HG03520 (cell line): Measurements from ENCODE around the gene ANKRD49.

Source experiments
- ATAC-seq: cut with Tn5 transposase; IDR thresholded peaks from one replicate; pipeline ENCODE4 v1.9.1; 2021; ENCODE audit warnings: mild to moderate bottlenecking, moderate library complexity; ENCODE audit not compliant: unreplicated experiment

Gene ANKRD49, protein sequence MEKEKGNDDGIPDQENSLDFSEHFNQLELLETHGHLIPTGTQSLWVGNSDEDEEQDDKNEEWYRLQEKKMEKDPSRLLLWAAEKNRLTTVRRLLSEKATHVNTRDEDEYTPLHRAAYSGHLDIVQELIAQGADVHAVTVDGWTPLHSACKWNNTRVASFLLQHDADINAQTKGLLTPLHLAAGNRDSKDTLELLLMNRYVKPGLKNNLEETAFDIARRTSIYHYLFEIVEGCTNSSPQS

DNA sequence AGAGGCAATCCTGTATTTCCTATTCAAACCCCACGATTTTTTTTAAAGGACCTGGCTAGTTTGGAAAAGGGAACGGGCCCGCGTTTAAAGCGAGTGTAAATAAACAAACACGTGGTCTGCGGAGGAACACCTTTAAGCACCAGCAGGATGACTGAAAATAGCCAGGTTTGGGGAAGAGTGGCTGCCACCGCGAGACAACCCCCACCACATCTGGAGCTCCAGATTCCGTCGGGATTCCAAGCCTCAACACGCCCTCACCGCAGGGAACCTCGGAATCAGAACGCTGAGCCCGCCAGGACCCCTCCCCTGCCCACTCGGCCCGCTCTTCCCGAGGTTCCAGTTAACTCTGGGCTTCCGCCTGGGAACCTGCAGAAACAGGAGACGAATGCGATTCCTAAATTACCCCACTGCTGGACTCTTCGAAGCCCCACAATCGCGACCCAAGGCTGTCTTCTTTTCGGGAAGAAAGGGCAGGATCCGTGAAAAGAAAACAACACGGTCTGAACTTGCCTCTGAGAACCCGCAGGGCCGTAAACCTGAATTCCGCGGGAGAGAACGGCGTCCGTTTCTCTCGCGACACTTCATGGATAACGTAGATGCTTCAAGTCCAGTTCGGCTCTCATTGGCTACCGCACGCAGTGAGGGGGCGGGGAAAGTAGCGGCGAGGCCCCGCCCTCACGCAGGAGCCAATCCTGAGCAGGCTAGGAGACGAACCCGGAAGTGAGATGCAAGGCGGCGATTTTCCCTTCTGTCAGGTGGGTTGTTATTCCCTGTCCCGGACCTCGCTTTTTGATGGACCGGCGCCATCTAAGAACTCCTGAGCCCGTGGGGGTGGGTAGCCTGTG is at the start of gene ANKRD49, which contains the start of gene MRE11:
TSS of gene ANKRD49 (plus strand) at position 704 of the 845 bp plus-strand sequence. CDS start 2,710 bp downstream, outside the sequence.
TSS of gene MRE11 (minus strand) at position 564 of the 845 bp plus-strand sequence. CDS start 1,043 bp downstream, outside the sequence.
- ATAC-seq = peak; percentile 99

DNA sequence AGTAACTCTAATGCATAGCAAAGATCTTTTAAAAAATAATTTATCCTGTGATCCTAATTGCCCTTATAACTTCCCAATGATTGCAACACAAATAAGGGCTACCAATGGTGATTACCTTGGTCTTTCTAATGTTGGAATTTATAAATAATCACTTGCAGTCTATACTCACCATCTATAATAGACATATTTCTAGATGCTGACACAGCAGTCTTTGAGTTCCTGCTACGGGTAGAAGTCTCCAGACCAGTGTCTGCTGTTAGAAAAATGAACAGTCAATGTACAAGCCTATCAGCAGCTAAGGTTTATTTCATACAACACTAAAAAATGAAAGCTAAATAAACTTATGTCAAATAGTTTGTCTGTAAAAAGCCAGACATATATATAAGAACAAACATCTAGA is 48.1 kb upstream of the ANKRD49 start:
- ATAC-seq = no peak

DNA sequence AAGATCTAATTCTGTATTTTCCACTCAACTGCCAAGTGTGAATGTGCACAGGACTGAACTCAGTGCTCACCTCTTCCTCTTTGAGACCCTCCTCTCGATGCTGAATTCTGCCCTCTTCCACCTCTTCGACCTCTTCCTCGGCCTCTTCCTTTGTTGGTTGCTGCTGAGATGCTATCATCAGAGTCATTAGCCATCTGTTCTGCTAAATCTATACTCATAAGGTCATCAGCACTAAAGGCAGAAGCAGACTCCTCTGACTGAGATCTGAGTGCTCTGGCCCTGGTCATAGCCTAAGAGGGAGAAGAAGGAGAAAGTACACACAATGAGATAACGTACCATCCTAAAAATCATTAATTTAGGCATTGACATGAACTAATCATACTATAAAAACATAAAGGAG is 46.6 kb upstream of the ANKRD49 start:
- no peak for ATAC-seq

DNA sequence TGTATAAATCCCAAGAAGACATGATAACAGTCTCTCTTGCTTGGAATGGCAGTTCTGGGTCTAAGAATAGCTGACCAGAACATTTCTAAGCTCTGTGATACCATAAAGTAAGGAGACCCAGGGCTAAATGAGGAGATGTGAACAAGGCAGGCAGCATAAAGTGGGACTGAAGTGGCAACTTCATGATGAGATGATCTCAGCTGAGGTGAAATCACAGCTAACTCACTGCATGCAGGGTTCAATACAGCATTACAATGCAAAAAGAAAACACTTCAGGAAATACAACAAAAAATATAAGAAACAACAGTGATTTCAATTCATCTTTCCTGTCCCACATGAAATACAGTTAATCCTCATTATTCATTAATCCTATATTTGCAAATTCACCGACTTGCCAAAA is 44.8 kb upstream of the ANKRD49 start:
- ATAC-seq = no peak

DNA sequence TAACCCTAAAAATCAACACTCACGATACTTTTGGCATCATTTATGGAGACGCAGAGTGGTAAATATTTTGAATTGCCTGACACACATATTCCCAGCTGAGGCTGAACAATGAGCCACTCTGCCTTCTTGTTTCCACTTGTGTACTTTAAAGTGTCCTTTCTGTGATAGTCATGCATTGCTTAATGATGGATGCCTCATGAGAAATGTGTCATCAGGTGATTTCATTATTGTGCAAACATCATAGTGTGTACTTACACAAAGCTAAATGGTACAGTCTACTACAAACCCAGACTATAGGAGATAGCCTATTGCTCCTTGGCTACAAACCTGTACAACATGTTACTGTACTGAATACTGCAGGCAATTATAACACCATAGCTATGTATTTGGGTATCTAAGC is 44.3 kb upstream of the ANKRD49 start:
- ATAC-seq = no peak

DNA sequence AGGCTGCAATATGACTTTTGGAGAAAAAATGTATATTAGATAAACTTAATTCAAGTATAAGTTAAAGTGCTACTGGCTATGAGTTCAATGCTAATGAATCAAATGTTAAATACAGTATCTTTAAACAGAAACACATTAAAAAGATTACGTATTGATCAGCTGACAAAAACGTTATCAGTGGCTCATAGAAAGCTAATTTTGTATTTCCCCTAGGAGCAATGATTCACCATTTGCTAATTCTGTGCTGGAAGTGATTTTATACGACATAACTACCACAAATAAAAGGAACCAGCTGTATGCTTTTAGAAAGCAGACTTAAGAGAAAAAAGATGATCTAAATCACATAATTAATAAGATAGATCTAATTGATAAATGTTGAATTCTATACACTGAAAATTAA is 43.7 kb upstream of the ANKRD49 start:
- no peak for ATAC-seq

DNA sequence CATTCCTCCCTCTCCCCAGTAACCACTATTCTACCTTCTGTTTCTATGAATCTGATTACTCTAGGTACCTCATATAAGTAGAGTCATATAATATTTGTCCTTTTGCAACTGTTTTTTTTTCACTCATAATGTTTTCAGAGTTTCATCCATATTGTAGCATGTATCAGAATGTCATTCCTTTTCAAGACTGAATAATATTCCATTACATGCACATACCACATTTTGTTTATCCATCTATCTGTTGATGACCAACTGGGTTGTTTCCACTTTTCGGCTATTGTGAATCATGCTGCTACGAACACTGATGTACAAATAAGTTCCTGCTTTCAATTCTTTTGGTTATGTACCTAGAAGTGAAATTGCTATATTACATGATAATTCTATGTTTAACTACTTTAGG is 40.8 kb upstream of the ANKRD49 start:
- ATAC-seq = no peak

DNA sequence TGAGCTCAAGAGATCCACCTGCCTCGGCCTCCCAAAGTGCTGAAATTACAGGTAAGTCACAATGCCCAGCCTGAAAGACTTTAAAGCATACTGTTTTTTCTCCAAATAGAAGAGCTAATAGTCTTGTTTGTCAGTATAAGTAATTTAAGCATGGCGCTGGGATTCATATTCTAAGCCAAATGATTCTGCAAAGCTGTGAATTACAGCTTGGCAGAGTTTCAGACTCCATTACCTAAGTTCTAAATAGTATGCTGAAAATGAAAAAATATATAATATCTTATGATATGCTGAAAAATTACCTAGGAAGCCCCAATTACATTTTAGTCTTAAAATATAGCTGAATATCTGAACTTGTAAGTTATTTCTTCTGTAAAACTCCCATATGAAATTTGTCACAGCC is 39.5 kb upstream of the ANKRD49 start:
- ATAC-seq = no peak

DNA sequence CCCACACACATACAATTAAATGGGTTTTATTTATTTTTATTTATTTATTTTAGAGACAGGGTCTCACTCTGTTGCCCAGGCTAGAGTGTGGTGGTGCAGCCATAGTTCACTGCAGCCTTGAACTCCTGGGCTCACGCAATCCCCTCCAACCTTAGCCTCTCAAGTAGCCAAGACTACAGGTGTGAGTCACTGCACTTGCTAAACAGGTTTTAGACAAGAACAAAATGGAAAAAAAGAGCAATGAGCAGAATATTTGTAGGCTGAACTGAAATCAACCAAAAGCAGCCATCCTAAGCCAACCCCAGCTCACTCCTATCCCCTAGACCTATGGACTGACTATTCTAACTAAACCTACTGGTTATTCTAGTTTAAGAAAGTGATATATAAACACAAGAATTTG is 37.9 kb upstream of the ANKRD49 start:
- no peak for ATAC-seq

DNA sequence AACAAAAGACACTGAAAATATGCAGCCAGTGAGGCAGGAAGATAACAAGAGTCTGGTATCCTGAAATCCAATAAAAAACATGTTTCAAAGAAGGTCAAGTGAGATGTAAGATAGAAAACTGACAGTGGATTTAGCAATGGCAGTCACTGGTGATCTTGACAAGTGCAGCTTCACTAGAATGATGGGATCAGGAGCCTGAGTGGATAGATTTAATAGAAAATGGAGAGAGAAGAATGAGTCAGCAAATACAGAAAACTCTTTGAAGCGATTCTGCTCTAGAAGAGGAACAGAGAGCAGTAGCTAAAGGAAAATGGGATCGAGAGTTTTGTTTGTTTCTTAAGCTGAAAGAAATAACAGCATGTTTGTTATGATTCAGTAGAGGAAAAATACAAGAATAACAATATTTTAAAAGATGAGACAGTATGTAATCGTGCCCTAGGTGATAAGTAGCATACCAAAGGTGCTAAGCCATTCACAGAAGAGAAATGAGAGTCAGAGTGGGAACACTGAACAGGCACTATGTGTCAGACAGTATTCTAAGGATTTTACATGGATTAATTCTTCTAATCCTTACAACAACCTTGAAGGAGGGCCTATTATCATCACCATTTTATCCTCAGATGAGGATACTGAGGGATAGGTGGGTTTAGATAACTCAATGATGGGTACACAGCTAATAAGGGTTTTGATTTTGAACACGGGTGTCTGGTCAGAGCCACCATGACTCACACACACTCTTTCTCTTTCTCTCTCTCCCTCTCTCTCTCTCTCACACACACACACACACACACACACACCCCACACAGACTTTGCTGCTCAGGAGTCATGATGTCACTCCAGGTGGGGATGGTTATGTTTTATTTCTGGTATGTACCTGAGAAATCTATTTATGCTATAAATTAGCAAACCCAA is 36.4 kb upstream of the ANKRD49 start:
- peak; percentile 68 for ATAC-seq

DNA sequence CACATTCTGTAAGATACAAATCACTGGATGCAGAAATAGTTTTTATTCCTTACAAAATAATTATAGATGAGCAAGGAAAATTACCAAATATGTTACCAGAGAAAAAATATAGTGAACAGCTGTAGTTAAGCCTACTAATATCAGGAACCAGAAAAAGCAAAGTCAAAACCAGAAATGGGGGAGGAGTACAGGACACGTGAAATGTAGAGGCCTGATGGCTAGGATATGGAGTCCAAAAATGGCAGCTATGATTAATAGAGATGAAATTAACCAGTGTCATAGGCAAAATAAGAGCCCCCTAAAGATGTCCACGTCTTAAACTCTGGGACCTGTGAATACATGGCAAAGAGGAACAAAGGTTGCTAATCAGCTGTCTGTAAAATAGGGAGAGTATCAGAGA is 34.2 kb upstream of the ANKRD49 start:
- ATAC-seq = no peak

DNA sequence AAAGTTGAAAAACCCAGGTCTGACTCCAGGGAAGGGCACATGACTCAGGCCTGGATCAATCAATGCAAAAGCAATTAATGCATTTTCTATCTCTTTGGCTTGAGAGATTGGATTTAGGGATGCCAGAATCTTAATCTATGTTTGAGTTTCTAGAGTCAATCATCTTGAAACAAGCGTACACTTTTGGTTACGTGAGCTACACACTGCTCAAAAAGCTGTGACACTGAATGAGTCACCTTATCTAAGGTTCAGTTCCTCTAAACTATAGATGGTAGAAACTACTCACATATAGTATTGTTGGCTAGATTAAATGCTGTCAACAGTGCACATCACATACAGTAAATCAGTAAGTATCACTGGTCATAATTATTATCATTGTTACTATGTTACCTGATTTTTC is 24.4 kb upstream of the ANKRD49 start:
- peak; percentile 88 for ATAC-seq

DNA sequence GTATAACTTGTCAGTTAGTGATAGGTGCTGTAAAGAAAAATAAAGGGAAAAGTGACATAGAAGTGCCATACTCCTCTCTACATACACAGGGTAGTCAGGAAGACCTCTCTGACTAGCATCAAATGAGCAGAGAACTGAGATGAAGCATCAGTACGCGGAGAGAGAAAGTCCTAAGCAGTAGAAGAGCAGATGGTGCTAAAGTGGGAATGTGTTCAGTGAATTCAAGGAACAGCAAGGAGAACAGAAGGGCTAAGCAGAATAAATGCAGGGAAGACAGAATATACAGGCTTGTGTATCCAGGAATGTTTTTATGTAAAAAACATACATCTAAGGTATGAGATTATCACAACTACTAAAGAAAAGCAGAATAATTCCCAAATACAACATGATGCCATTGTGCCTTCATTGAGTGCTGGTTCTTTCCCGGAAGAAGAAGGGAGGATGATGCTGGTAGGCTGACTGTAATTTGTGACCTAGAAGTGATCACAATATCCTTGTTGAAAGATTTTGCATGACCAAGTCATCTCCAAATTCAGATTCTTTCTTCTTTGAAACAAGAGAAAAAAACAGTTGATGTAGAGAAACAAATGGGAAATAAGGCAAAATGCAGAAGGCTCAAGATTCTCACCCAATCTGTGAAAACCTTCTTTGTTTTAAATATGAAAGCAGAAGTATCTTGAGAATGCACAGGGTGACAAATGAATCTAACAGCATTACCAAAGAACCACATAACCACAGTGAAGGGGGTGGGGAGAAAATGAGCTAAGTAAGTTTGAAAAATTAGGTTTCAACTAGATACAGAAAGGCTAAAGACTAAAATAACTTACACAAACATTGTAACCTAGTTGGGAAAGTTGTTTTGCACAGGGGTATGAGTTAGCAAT is 20.6 kb upstream of the ANKRD49 start:
- ATAC-seq = peak; percentile 82

DNA sequence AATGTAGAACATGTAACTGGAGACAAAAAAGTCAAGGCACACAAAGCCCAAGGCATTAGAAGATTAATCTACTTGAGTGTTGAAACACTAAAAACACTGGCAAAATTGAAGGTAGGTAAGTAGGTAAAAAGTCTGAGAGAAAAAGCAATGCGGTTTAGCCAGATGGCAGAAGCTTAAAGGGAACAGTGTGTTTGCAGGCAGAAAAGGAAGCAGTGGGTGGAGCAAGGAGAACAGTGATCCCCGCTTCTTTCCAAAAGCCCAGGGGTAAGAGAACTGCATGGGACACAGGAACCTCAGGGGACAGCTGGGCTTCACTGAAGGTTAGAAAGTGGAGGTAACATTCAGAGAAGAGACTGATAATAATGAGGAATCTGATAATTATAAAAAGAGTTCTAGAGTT is 16.2 kb upstream of the ANKRD49 start:
- no peak for ATAC-seq

DNA sequence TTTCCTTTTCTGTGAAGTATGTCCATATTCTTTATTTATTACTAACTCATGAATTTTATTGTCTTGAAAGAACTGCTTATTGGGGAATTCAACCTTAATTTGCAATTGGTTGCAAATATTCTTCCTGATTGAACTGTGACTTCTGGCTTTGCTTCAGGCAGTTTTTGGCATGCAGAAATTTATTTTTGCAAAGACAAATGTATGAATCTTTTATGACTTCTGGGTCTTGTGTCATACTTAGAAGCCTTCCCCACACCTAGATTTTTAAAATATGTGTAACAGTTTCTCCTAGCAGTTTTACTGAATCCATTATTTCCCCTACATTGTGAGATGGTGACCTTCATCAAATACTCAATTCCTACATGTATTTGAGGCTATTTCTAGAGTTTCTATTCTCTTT is 12.4 kb upstream of the ANKRD49 start:
- ATAC-seq = no peak

DNA sequence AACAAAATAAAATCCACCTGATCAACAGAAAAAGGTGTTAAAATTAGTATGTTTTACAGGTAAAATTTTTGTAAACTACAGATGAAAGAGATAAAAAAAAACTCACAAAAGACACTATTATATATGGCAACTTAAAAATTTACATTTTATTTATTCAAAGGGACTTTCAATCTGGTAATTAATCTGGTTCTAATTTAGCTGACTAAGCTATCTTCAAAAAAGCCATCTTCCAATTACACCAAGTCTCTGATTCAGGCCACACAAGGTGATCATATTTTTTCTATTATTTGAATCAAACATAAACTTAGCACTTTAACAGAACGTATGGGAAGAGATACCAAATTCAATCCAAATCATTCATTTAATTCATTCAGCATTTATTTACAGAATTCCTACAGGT is 7.7 kb upstream of the ANKRD49 start:
- ATAC-seq = no peak

DNA sequence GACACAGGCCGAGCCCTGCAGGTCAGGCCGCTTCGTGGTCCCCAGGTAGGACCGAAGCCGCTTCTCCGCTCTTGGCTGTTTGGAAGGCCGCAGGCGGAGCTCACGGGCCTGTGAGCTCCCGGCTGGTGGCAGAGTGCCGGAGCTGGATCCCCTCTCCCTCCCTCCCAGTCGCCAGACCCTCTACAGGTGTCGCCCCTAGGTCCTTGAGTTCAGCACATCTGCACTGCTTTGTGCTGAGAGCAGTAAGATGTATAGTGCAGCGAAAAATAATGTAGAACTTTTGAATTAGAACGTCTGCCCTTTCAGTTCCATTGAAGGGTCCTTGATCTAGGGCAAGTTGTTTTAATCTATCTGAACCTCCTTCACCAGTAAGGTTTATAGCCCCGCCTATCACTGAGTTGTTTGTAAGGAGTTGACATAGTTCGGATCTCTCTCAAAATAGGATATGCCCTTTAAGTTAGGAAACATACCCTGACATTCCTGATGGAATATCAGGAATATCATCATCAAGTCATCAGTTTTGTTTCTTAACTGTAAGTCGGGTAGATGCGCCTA is 419 bp downstream of the ANKRD49 start:
- ATAC-seq = peak; percentile 55

DNA sequence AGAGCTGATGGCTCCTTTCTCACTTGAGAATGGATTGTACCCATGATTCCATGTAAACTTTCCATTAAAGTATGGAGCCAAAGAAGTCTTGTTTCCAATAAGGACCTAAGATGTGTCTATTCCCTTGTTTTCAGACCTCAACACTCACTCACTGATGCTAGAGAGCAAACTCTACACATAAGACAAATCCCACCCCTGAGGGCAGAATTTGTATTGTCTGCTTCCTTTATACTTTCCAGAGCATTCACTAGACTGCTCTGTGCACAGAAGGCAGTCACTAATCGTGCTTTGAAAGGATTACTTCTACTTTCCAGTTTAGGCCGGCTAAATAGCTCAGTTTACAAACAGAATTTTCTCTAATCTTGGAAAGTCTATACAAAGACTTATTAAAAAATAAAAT is 6.4 kb downstream of the ANKRD49 start:
- ATAC-seq = no peak

DNA sequence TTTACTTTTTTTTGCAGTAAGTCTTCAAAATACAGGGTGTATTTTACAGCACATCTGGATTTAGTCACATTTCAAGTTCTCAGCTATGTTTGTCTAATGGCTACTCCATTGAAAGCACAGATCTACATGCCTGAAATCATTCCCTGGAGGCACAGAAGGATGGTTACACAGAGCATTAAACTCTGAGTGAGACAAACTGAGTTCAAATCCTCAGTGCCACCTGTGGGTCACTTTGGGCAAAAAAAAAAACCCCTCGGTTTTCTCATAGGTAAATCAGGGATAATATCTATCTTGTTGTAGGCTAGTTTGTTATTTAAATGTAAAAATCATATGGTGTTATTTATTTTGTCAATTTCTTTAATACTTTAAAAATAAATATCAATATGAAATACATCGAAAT is 7.7 kb downstream of the ANKRD49 start:
- no peak for ATAC-seq

DNA sequence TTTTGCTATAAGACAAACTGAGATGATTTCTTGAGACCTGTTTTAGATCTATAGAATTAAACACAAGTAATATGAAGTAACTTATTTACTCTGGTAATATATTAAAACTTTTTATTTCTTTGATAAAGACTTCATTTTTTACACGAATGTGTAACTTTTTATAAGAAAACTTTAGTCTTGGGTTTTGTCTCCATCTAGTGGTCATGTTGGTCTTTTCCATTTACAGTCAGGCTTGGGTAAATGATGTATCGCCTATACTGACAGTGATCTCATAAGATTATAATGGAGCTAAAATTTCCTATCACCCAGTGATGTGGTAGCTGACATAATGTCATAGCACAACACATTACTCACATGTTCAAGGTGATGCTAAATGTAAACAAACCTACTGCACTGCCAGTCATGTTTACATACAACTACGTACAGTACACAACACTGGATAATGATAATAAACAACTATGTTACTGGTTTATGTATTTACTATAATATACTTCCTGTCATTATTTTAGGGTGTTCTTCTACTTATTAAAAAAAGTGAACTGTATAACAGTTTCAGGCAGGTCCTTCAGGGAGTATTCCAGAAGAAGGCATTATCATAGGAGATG is 11.0 kb downstream of the ANKRD49 start:
- ATAC-seq = peak; percentile 52
